Measurements from ENCODE around the gene TULP4.
A peak's percentile ranks its signal among the peaks of the same experiment; 100 is the strongest.

The TULP4 gene

DNA sequence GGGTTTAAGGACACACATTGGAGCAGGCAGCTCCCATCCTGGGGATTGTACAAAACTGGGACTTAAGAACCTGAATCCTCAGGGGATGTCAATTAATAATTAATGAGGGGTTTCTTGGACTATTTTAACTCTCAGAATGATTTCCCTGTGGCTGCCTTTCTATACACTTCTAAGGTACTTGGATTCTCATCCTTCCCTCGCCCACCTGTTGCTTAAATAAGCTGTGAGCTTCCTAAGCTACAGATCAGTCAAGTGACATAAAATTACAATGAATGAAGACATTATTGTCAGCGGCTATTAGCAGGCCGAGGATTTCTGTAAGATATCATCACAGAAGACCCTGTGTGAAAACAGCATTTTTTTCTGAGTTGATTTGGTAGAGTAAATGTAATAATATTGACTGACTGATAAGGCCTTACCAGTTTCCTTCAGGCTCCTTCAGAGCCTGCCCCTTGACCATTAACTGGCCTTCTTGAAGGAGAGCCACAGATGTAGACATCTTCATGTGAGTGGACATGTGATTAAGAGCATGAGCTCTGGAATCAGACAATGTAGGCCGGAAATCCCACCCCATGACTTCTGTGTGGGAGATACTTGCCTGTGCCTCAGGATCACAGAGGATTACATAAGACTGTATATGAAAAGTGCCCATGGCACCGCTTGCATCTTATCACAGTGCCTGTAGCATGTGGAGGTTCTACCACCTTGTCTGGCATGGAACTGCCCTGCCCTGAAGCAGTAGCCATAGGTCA is 101.7 kb downstream of the TULP4 start:
- H3K27ac ChIP-seq = no peak overlapping the region
- POLR2A ChIA-PET (ENCODE audit: low non-redundant PET) = no interaction called here
- CTCF ChIA-PET = interaction anchor here (0.6 to 0.7 kb wide), 2 partner anchors 9 to 121 kb away, joined by 3 read pairs; no protein-coding TSS in a partner anchor
- TF ChIP-seq, protein P1, sequence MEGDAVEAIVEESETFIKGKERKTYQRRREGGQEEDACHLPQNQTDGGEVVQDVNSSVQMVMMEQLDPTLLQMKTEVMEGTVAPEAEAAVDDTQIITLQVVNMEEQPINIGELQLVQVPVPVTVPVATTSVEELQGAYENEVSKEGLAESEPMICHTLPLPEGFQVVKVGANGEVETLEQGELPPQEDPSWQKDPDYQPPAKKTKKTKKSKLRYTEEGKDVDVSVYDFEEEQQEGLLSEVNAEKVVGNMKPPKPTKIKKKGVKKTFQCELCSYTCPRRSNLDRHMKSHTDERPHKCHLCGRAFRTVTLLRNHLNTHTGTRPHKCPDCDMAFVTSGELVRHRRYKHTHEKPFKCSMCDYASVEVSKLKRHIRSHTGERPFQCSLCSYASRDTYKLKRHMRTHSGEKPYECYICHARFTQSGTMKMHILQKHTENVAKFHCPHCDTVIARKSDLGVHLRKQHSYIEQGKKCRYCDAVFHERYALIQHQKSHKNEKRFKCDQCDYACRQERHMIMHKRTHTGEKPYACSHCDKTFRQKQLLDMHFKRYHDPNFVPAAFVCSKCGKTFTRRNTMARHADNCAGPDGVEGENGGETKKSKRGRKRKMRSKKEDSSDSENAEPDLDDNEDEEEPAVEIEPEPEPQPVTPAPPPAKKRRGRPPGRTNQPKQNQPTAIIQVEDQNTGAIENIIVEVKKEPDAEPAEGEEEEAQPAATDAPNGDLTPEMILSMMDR (conservative IDR thresholded peaks at IDR 0.05; ENCODE audit: low read depth) = no peak
- no peak for DNase-seq (ENCODE audit: low spot score)

DNA sequence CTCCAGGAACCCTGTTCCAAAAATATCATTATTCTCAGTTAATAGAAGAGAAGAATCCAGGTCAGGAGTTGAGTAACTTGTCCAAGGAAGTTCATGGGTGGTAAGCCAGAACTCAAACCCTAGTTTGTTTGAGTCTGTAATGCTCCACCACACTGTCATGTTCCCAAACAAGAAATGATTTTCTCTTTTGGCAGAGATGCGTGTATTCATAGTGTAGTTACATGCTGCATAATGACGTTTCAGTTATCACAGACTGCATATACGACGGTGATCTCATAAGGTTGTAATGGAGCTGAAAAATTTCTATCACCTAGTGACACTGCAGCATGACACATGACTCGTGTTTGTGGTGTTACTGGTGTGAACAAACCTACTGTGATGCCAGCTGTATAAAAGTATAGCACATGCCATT is 102.6 kb downstream of the TULP4 start:
- ChIA-PET CTCF (interaction anchor here (0.9 kb wide), 1 partner anchor 168 kb away, joined by 5 read pairs; no protein-coding TSS in a partner anchor), POLR2A (ENCODE audit: low non-redundant PET) (no interaction called here)
- TF ChIP-seq, protein P1 (conservative IDR thresholded peaks at IDR 0.05; ENCODE audit: low read depth) = no peak
- H3K27ac ChIP-seq = no peak overlapping the region
- DNase-seq (ENCODE audit: low spot score) = no peak

DNA sequence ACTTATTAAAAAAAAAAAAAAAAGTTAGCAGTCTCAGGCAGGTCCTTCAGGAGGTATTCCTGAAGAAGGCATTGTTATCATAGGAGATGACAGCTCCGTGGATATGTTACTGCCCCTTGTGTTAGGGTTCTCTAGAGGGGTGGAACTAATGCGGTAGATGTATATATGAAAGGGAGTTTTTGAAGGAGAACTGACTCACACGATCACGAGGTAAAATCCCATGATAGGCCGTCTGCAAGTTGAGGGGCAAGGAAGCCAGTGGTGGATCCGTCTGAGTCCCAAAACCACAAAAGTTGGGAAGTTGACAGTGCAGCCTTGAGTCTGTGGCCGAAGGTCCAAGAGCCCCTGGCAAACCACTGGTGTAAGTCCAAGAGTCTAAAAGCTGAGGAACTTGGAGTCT is 103.4 kb downstream of the TULP4 start:
- no peak overlapping the region for H3K27ac ChIP-seq
- no peak for DNase-seq (ENCODE audit: low spot score)
- POLR2A ChIA-PET (ENCODE audit: low non-redundant PET) = no interaction called here
- CTCF ChIA-PET = interaction anchor here (0.9 kb wide), 1 partner anchor 169 kb away, joined by 5 read pairs; no protein-coding TSS in a partner anchor
- TF ChIP-seq, protein P1 (conservative IDR thresholded peaks at IDR 0.05; ENCODE audit: low read depth) = no peak

DNA sequence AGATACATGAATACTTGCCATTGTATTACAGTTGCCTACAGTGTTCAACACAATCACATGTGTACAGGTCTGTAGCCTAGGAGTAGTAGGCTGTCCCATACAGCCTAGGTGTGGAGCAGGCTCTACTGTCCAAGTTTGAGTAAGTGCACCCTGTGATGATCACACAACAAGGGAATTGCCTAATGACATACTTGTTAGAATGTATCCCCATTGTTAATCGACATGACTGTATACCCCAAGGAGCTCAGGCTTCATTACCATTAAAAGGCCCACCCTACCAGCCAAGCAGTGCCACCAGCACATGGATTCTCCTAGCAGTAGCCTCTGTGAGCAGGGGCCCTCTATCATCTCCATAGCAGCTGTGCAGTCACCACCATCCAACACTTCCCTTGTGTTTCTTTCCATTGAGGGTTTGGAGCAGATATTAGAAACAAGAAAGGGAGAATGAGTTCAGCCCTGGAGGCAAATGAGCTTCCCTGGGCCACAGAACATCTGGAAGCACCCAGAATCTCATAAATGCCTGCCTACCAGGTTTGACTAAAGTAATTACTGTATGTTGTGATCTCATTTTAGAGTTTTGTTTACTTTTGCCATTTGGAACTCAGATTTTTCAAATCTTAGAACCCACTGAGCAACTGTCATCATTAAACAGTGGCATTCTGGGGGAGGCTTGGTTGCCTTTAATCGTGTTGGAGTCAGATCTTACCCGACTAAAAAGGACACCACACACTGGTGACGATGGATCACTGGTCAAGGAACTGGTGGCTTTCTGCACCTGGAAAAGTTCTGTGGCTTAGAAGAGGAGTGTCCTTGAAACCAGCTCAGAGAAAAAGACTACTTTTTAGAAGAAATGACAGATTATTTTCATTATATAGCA is 104.9 kb downstream of the TULP4 start:
- TF ChIP-seq, protein P1 (conservative IDR thresholded peaks at IDR 0.05; ENCODE audit: low read depth) = no peak
- DNase-seq (ENCODE audit: low spot score) = no peak
- CTCF ChIA-PET = interaction anchor here (0.5 to 0.7 kb wide), 3 partner anchors 35 to 202 kb away, joined by 3 read pairs; no protein-coding TSS in a partner anchor
- POLR2A ChIA-PET (ENCODE audit: low non-redundant PET) = no interaction called here
- no peak overlapping the region for H3K27ac ChIP-seq

DNA sequence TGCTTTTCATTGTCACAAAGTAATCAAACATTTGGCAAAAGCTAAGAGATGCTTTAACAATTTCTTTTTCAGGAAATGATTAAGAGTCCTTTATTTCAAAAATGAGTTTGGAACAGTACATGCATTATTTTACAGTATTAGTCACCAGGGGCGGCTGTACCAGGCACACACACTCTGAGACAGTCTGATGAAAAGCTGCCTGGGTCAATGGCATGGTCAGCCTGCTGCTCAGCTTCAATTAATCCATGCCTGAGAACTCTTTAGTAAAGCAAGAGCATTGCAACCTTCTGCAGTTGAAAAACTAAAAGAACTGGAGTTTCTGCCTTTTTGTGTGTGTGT is 105.5 kb downstream of the TULP4 start:
- ChIA-PET CTCF (no interaction called here), POLR2A (ENCODE audit: low non-redundant PET) (no interaction called here)
- TF ChIP-seq, protein P1 (conservative IDR thresholded peaks at IDR 0.05; ENCODE audit: low read depth) = no peak
- peak; percentile 57 for DNase-seq (ENCODE audit: low spot score)
- H3K27ac ChIP-seq = peak overlapping the region; percentile 31; the same call in 1 of the 2 replicates

DNA sequence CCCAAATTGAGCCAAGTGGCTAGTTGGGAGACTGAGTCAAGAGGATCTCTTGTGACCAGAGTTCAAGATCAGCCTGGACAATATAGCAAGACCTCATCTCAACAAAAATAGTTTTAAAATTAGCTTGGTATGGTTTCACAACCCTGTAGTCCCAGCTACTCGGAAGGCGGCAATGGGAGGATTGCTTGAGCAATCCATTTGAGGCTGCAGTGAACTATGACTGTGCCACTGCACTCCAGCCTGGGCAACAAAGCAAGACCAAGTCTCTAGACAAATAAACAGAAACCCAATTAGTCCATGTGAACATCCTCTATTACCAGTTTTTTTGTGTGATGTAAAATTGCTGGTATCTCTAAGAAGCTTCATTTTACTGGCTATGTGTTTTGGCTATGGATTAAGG is 106.2 kb downstream of the TULP4 start:
- POLR2A ChIA-PET (ENCODE audit: low non-redundant PET) = no interaction called here
- H3K27ac ChIP-seq = no peak overlapping the region
- DNase-seq (ENCODE audit: low spot score) = no peak
- CTCF ChIA-PET = interaction anchor here (0.6 to 0.9 kb wide), 3 partner anchors 14 to 115 kb away, joined by 3 to 4 read pairs (median 3); no protein-coding TSS in a partner anchor
- TF ChIP-seq, protein P1 (conservative IDR thresholded peaks at IDR 0.05; ENCODE audit: low read depth) = no peak
